Measurements from ENCODE around the gene LTBP3. TPM values are rescaled to one million over a fixed set of nuclear protein-coding genes. Genes with fewer than 3 reads are reported as not detected.

LTBP3 gene
- total and polyA plus RNA-seq, 2 of the 13 experiments (the other 11 are each of a cell fraction or from before 2014, with no cell fraction given): 12.2 to 68.1 TPM

GRCh38 chr11:65558002-65558929, at the start of gene LTBP3 (continued):
- no peak for TF ChIP-seq ZNF253 (CRISPR knock-in tag; IDR thresholded peaks at IDR 0.05; ENCODE audit: borderline replicate concordance)
- TF ChIP-seq MXD3 (CRISPR knock-in tag; IDR thresholded peaks at IDR 0.05): peak; percentile 56; the same call in 1 of the 2 replicates
- no peak for TF ChIP-seq ZBTB2 (CRISPR knock-in tag; IDR thresholded peaks at IDR 0.05; ENCODE audit: low read depth)
- peak; percentile 72 for TF ChIP-seq TEAD3 (CRISPR knock-in tag; optimal IDR thresholded peaks at IDR 0.05; ENCODE audit: borderline replicate concordance)
- peak; percentile 41; the same call in 1 of the 2 replicates for TF ChIP-seq ZBTB14 (CRISPR knock-in tag; IDR thresholded peaks at IDR 0.05)
- TF ChIP-seq ZNF556 (CRISPR knock-in tag; IDR thresholded peaks at IDR 0.05; ENCODE audit: borderline replicate concordance): no peak
- no peak for TF ChIP-seq ZNF20 (CRISPR knock-in tag; IDR thresholded peaks at IDR 0.05)
- TF ChIP-seq MEF2D (CRISPR knock-in tag; IDR thresholded peaks at IDR 0.05): no peak
- no peak for TF ChIP-seq ZNF33A (CRISPR knock-in tag; IDR thresholded peaks at IDR 0.05; ENCODE audit: borderline replicate concordance)
- TF ChIP-seq TBX2 (CRISPR knock-in tag; IDR thresholded peaks at IDR 0.05; ENCODE audit: borderline replicate concordance): no peak; the same call in 1 of the 2 replicates
- peak; percentile 84 for TF ChIP-seq MAZ (IDR thresholded peaks at IDR 0.05; ENCODE audit: borderline replicate concordance, low read depth, low read length)
- no peak for TF ChIP-seq MAZ (CRISPR knock-in tag; IDR thresholded peaks at IDR 0.05; ENCODE audit: low read depth)
- no peak for TF ChIP-seq KDM6A (CRISPR knock-in tag; IDR thresholded peaks at IDR 0.05; ENCODE audit: low read depth)
- TF ChIP-seq FOXO1 (CRISPR knock-in tag; IDR thresholded peaks at IDR 0.05): peak; percentile 38; the same call in 1 of the 2 replicates
- no peak for TF ChIP-seq ZNF205 (CRISPR knock-in tag; IDR thresholded peaks at IDR 0.05)
- TF ChIP-seq ZNF263 (CRISPR knock-in tag; IDR thresholded peaks at IDR 0.05): 0 out of 2 replicates have a peak, but pooled peaks have one; percentile 15
- TF ChIP-seq IRF1 (CRISPR knock-in tag; IDR thresholded peaks at IDR 0.05; ENCODE audit: low read depth): no peak
- no peak for TF ChIP-seq POLR2AphosphoS5 (IDR thresholded peaks at IDR 0.05; ENCODE audit: low read depth, low read length)
- TF ChIP-seq ZNF614 (CRISPR knock-in tag; IDR thresholded peaks at IDR 0.05; ENCODE audit: borderline replicate concordance): no peak
- peak; percentile 12; the same call in 1 of the 2 replicates for TF ChIP-seq FOXP4 (CRISPR knock-in tag; IDR thresholded peaks at IDR 0.05)
- TF ChIP-seq PBX2 (CRISPR knock-in tag; IDR thresholded peaks at IDR 0.05): no peak
- TF ChIP-seq FOXK1 (CRISPR knock-in tag; IDR thresholded peaks at IDR 0.05; ENCODE audit: borderline replicate concordance, low read depth): no peak
